CD14-positive monocyte (primary cell): ENCODE results near the gene UST. TPM values are rescaled to one million over a fixed set of nuclear protein-coding genes. Genes with fewer than 3 reads are reported as not detected.

Experiments
- DNase-seq, 3 donors: peaks; one replicate each; pipeline ENCODE4 v3.0.0-alpha.2; 2011 to 2022
- H2AFZ ChIP-seq: 2 replicates; pipeline ENCODE4 v1.6.0; 2012; ENCODE audit warnings: mild to moderate bottlenecking, low read depth, low read length, inconsistent platforms; ENCODE audit not compliant: insufficient read depth, poor library complexity, severe bottlenecking
- H3K27ac ChIP-seq, 2 donors: 1 replicate in 1 of 2; 2 replicates in 1 of 2; pipeline ENCODE4 v1.5.1; 2012 to 2013; ENCODE audit warnings: low read length in 2 of 2, control low read depth in 1 of 2, inconsistent platforms in 1 of 2, low read depth in 1 of 2, mild to moderate bottlenecking in 1 of 2
- H3K27me3 ChIP-seq, 2 donors: one replicate each; pipeline versions ENCODE4 v1.6.0 to v1.6.1; 2011 to 2013; ENCODE audit warnings: low read length in 2 of 2; ENCODE audit not compliant: control insufficient read depth in 2 of 2, insufficient read depth in 2 of 2
- H3K36me3 ChIP-seq, 2 donors: replicated peaks in 1 of 2; 1 replicate in 1 of 2; 2 replicates in 1 of 2; pipeline versions ENCODE4 v1.5.1 to v1.6.1; 2012 to 2013; ENCODE audit warnings: low read length in 2 of 2, control low read depth in 1 of 2, inconsistent platforms in 1 of 2, mild to moderate bottlenecking in 1 of 2; ENCODE audit not compliant: insufficient read depth in 2 of 2, control insufficient read depth in 1 of 2
- H3K4me1 ChIP-seq, 2 donors: 1 replicate in 1 of 2; 2 replicates in 1 of 2; pipeline versions ENCODE4 v1.5.1 to v1.6.1; 2012 to 2013; ENCODE audit warnings: low read length in 2 of 2, control low read depth in 1 of 2, inconsistent platforms in 1 of 2, mild to moderate bottlenecking in 1 of 2, moderate library complexity in 1 of 2; ENCODE audit not compliant: insufficient read depth in 2 of 2, control insufficient read depth in 1 of 2
- H3K4me2 ChIP-seq: replicated peaks from 2 replicates; pipeline ENCODE3; 2012; ENCODE audit warnings: low read length, moderate library complexity, mild to moderate bottlenecking; ENCODE audit not compliant: poor library complexity, severe bottlenecking; ENCODE audit errors: extremely low read depth
- H3K4me3 ChIP-seq, 3 experiments: fragments of 200-600 bp in 1 of 3; sonication (generic) in 1 of 3; replicated peaks in 1 of 3; 1 replicate in 2 of 3; 2 replicates in 1 of 3; pipeline ENCODE4 v1.5.1; 2011 to 2013; ENCODE audit warnings: low read length in 3 of 3, mild to moderate bottlenecking in 3 of 3, control low read depth in 2 of 3, low read depth in 2 of 3, inconsistent platforms in 1 of 3, moderate library complexity in 1 of 3
- H3K79me2 ChIP-seq: 2 replicates; pipeline ENCODE4 v1.6.0; 2012; ENCODE audit warnings: mild to moderate bottlenecking, control low read depth, inconsistent platforms, low read length, moderate library complexity; ENCODE audit not compliant: insufficient read depth
- H3K9ac ChIP-seq: 2 replicates; pipeline ENCODE4 v1.6.0; 2017; ENCODE audit warnings: low read length, mild to moderate bottlenecking; ENCODE audit not compliant: insufficient read depth, poor library complexity, severe bottlenecking
- H3K9me3 ChIP-seq, 2 donors: replicated peaks in 1 of 2; 1 replicate in 1 of 2; 2 replicates in 1 of 2; pipeline versions ENCODE4 v1.5.1 to v1.6.1; 2012 to 2013; ENCODE audit warnings: low read length in 2 of 2, control low read depth in 1 of 2; ENCODE audit not compliant: control insufficient read depth in 1 of 2, insufficient read depth in 1 of 2
- H4K20me1 ChIP-seq: 2 replicates; pipeline ENCODE4 v1.6.0; 2012; ENCODE audit warnings: mild to moderate bottlenecking, low read length, control low read depth, moderate library complexity; ENCODE audit not compliant: insufficient read depth
- H3K27ac Mint-ChIP-seq, 7 donors: one replicate each; pipeline ENCODE4 v1.8.0; 2020; ENCODE audit warnings: mild to moderate bottlenecking in 7 of 7, mixed read lengths in 7 of 7, moderate library complexity in 6 of 7, inconsistent platforms in 2 of 7
- H3K27me3 Mint-ChIP-seq, 3 donors: one replicate each; pipeline ENCODE4 v1.8.0; 2021 to 2022; ENCODE audit warnings: low read depth in 3 of 3, mild to moderate bottlenecking in 3 of 3, mixed read lengths in 3 of 3, moderate library complexity in 3 of 3, inconsistent platforms in 1 of 3
- H3K36me3 Mint-ChIP-seq, 2 donors: one replicate each; pipeline ENCODE4 v1.8.0; 2020; ENCODE audit warnings: mixed read lengths in 2 of 2, inconsistent platforms in 1 of 2, mild to moderate bottlenecking in 1 of 2
- H3K4me1 Mint-ChIP-seq: one replicate; pipeline ENCODE4 v1.8.0; 2020; ENCODE audit warnings: mild to moderate bottlenecking, mixed read lengths
- H3K4me3 Mint-ChIP-seq, 2 donors: one replicate each; pipeline ENCODE4 v1.8.0; 2020; ENCODE audit warnings: mild to moderate bottlenecking in 2 of 2, mixed read lengths in 2 of 2, moderate library complexity in 1 of 2
- H3K9me3 Mint-ChIP-seq, 7 donors: one replicate each; pipeline ENCODE4 v1.8.0; 2020 to 2022; ENCODE audit warnings: mixed read lengths in 7 of 7, mild to moderate bottlenecking in 6 of 7, moderate library complexity in 6 of 7, inconsistent platforms in 2 of 7
- CTCF ChIP-seq: fragments of 200-600 bp; IDR thresholded peaks from one replicate; pipeline ENCODE4 v1.8.0; 2022; ENCODE audit warnings: antibody characterized with exemption, mild to moderate bottlenecking
- WGBS: methylation state at CpG from one replicate; pipeline ENCODE4 v1.1.5; 2013; ENCODE audit warnings: missing lambda C conversion rate; ENCODE audit not compliant: insufficient coverage; 5-methylcytosine and 5-hydroxymethylcytosine counted together
- intact Hi-C, 2 donors: fragments of 100-400 bp; cut with micrococcal nuclease; formaldehyde crosslinking; loops; one replicate each; pipeline versions ENCODE4 v1.15.0 to v1.15.1; 2023
- polyA plus RNA-seq, 3 donors: library from polyadenylated mRNA; depleted of rRNA in 1 of 3; unstranded in 2 of 3; stranded (reverse) in 1 of 3; fragments of 300-500 nt in 2 of 3; fragments of >200 nt in 1 of 3; fragmentation: Illumina TruSeq in 2 of 3; gene quantifications; 1 replicate in 2 of 3; 2 replicates in 1 of 3; pipeline ENCODE4 v1.2.3, GENCODE V29; 2012 to 2021

Gene UST
- polyA plus RNA-seq, 3 donors, result 0.33 to 0.53 (median 0.48) TPM

GRCh38 chr6:148868901-148869300 is 122.1 kb downstream of the UST start:
- intact Hi-C loops, result no loop called here
- Histone ChIP-seq H3K27me3 (no peaks in the 10 kb centered on the region), H3K27ac (no peak overlapping the region), H3K4me3 (no peak overlapping the region), H3K79me2 (no peaks in the 10 kb centered on the region), H3K4me2 (no peak overlapping the region), H2AFZ (no peak overlapping the region), H3K4me1 (no peaks in the 10 kb centered on the region), H4K20me1 (no peaks in the 10 kb centered on the region), H3K9me3 (peaks cover 0 to 2% of the 10 kb centered on the region in 2 donors), H3K9ac (no peak overlapping the region), H3K36me3 (no peaks in the 10 kb centered on the region)
- no peak for TF ChIP-seq CTCF
- no peak overlapping the region for H3K4me3 Mint-ChIP-seq
- WGBS, result 100% methylated on average over 1 of the region's 2 CpGs
- H3K27ac Mint-ChIP-seq, result no peak overlapping the region
- H3K27me3 Mint-ChIP-seq, result peaks cover 0 to 4% (median 0%) of the 10 kb centered on the region in 3 donors
- H3K9me3 Mint-ChIP-seq, result peaks cover 0 to 3% (median 0%) of the 10 kb centered on the region in 7 donors
- no peaks in the 10 kb centered on the region for H3K4me1 Mint-ChIP-seq
- no peaks in the 10 kb centered on the region for H3K36me3 Mint-ChIP-seq
- DNase-seq, result no peak

GRCh38 chr6:148869585-148869984 is 122.8 kb downstream of the UST start:
- Histone ChIP-seq H3K79me2 (no peaks in the 10 kb centered on the region), H3K4me2 (no peak overlapping the region), H3K9ac (no peak overlapping the region), H2AFZ (no peak overlapping the region), H3K27ac (no peak overlapping the region), H4K20me1 (no peaks in the 10 kb centered on the region), H3K36me3 (no peaks in the 10 kb centered on the region), H3K4me3 (no peak overlapping the region), H3K9me3 (no peaks in the 10 kb centered on the region), H3K4me1 (no peaks in the 10 kb centered on the region), H3K27me3 (no peaks in the 10 kb centered on the region)
- Mint-ChIP-seq H3K27me3 (peaks cover 0 to 4% (median 0%) of the 10 kb centered on the region in 3 donors), H3K36me3 (no peaks in the 10 kb centered on the region), H3K27ac (no peak overlapping the region), H3K9me3 (no peaks in the 10 kb centered on the region), H3K4me1 (no peaks in the 10 kb centered on the region), H3K4me3 (no peak overlapping the region)
- WGBS, result 100% methylated on average over 1 of the region's 7 CpGs
- no peak for DNase-seq
- TF ChIP-seq CTCF, result no peak
- intact Hi-C loops, result no loop called here
